CMK (cell line): ENCODE data around the gene WNT3A.

Experiments
- DNase-seq: peaks from one replicate; pipeline ENCODE4 v3.0.0-alpha.2; 2010; ENCODE audit warnings: low read depth

Gene WNT3A

GRCh38 chr1:227999056-227999930 is 7.5 kb upstream of the WNT3A start:
- peak; percentile 31 for DNase-seq

- no peak for DNase-seq
Observed at GRCh38 chr1:228000416-228000815, 6.4 kb upstream of the WNT3A start.

GRCh38 chr1:228000836-228001563 is 5.8 kb upstream of the WNT3A start:
- no peak for DNase-seq

GRCh38 chr1:228001738-228002535 is 4.9 kb upstream of the WNT3A start:
- no peak for DNase-seq

GRCh38 chr1:228002792-228003191 is 4.0 kb upstream of the WNT3A start:
- DNase-seq: no peak

GRCh38 chr1:228003461-228004330 is 3.1 kb upstream of the WNT3A start:
- no peak for DNase-seq

GRCh38 chr1:228004331-228004855 is 2.4 kb upstream of the WNT3A start:
- DNase-seq: no peak

- DNase-seq: no peak
Observed at GRCh38 chr1:228004856-228005462, 1.8 kb upstream of the WNT3A start.

GRCh38 chr1:228005511-228006033 is 1.2 kb upstream of the WNT3A start:
- DNase-seq: no peak

GRCh38 chr1:228006034-228006785 is 588 bp upstream of the WNT3A start:
- DNase-seq: no peak

GRCh38 chr1:228007049-228007800 is 427 bp downstream of the WNT3A start:
- DNase-seq: no peak

GRCh38 chr1:228007801-228008341 is 1.1 kb downstream of the WNT3A start:
- DNase-seq: no peak

- DNase-seq: no peak
Observed at GRCh38 chr1:228008391-228009115, 1.8 kb downstream of the WNT3A start.

GRCh38 chr1:228009116-228009827 is 2.5 kb downstream of the WNT3A start:
- no peak for DNase-seq

- no peak for DNase-seq
Observed at GRCh38 chr1:228009828-228010775, 3.3 kb downstream of the WNT3A start.

GRCh38 chr1:228010921-228011320 is 4.1 kb downstream of the WNT3A start:
- DNase-seq: no peak
